Psoas muscle (tissue), 8 donors: Measurements from ENCODE around the gene LAIR2. TPM values are rescaled to one million over a fixed set of nuclear protein-coding genes. Genes with fewer than 3 reads are reported as not detected.
A peak's percentile ranks its signal among the peaks of the same experiment; 100 is the strongest.

ENCODE experiments used
- ATAC-seq, 4 donors: fragments of 200-7000 bp; cut with Tn5 transposase; one replicate each; pipeline ENCODE4 v1.9.1; 2020; ENCODE audit warnings: moderate library complexity in 3 of 4, mild to moderate bottlenecking in 2 of 4
- DNase-seq, 2 donors: peaks; one replicate each; pipeline ENCODE4 v3.0.0-alpha.2; 2020
- H3K27ac ChIP-seq: fragments of 200-600 bp; one replicate; pipeline ENCODE4 v1.8.0; 2022
- H3K27me3 ChIP-seq, 3 donors: fragments of 200-600 bp in 1 of 3; one replicate each; pipeline versions ENCODE4 v1.6.1 to v1.8.0; 2013 to 2022; ENCODE audit warnings: low read length in 2 of 3, mild to moderate bottlenecking in 2 of 3, moderate library complexity in 1 of 3; ENCODE audit not compliant: insufficient read depth in 3 of 3
- H3K36me3 ChIP-seq, 2 donors: fragments of 200-600 bp in 1 of 2; one replicate each; pipeline versions ENCODE4 v1.6.1 to v1.8.0; 2013 to 2022; ENCODE audit warnings: low read depth in 1 of 2, mild to moderate bottlenecking in 1 of 2, moderate library complexity in 1 of 2; ENCODE audit not compliant: insufficient read depth in 1 of 2
- H3K4me1 ChIP-seq: fragments of 200-600 bp; one replicate; pipeline ENCODE4 v1.8.0; 2022
- H3K4me3 ChIP-seq: fragments of 200-600 bp; one replicate; pipeline ENCODE4 v1.8.0; 2022; ENCODE audit warnings: mild to moderate bottlenecking
- H3K9me3 ChIP-seq: fragments of 200-600 bp; one replicate; pipeline ENCODE4 v1.8.0; 2022
- WGBS, 3 donors: extraction: QIAGEN DNeasy Blood & Tissue Kit; methylation state at CpG; one replicate each; pipeline versions ENCODE4 v1.1.6 to v1.1.7; 2013; 5-methylcytosine and 5-hydroxymethylcytosine counted together
- intact Hi-C, 2 donors: fragments of 100-400 bp; cut with DNase I; formaldehyde crosslinking; loops; one replicate each; pipeline versions ENCODE4 v1.11.0 to v1.14.2; 2022
- polyA plus RNA-seq, 3 donors: library from polyadenylated mRNA; stranded (reverse); fragments of 200-250 nt; gene quantifications; one replicate each; pipeline ENCODE4 v1.2.3, GENCODE V29; 2013
- total RNA-seq, 4 donors: library from RNA; stranded (reverse); fragmentation: NEBNext Ultra II Directional in 2 of 4; extraction: Animal tissue kit (Norgen Biotek cat#: 25700) in 2 of 4; gene quantifications; one replicate each; pipeline versions ENCODE4 v1.2.1 to v1.2.4, GENCODE V29; 2021 to 2023
- TF ChIP-seq, protein P1 (sequence below): fragments of 200-600 bp; IDR thresholded peaks from one replicate; pipeline ENCODE4 v1.8.0; 2022; ENCODE audit warnings: antibody characterized with exemption
- donor health status: healthy with polysubstance abuse.
- donor health status: DM: no; HTN: no; CAD: no; lungs with moderate emphysema.
- donor health status: Bipolar disorder and iron deficiency.
- donor health status: healthy.
- donor health status: DM: yes; HTN: yes; CAD: no.
- donor health status: DM: no; HTN: no; CAD: no.
- donor health status: DM: no; HTN: no; CAD: no.
- donor health status: DM: yes; HTN: yes; CAD: no.

LAIR2 gene
- total and polyA plus RNA-seq, 7 donors, result not detected

DNA sequence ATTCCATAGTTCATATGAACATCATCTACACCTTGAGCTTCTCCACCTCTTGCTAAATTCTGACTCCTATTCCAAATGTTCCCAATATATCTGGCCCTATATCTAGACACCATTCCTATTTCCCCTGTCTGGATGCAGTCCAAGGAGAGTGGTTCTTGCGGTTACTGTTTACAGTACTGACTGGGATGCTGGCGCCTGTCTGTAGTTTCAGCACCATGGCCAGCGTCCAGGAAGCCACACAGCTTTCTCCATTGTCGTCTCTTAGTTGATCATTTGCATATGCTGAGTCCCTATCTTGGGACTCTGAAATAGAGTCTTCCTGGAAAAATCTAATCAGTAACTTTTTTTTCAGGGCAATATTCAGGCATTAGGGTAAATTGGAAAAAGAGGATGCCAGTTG, 14.9 kb downstream of the LAIR2 start:
- 1% methylated on average over 4 of the region's 4 CpGs for WGBS, 3 donors
- no peaks in the 10 kb centered on the region for H3K9me3 ChIP-seq
- H3K27ac ChIP-seq, result no peak overlapping the region
- H3K27me3 ChIP-seq, result peaks cover 0 to 4% (median 0%) of the 10 kb centered on the region in 3 donors
- H3K36me3 ChIP-seq, result no peaks in the 10 kb centered on the region
- intact Hi-C loops, result no loop called here
- peak in 1 of 2 donors; percentile 35 for DNase-seq
- TF ChIP-seq, protein P1, sequence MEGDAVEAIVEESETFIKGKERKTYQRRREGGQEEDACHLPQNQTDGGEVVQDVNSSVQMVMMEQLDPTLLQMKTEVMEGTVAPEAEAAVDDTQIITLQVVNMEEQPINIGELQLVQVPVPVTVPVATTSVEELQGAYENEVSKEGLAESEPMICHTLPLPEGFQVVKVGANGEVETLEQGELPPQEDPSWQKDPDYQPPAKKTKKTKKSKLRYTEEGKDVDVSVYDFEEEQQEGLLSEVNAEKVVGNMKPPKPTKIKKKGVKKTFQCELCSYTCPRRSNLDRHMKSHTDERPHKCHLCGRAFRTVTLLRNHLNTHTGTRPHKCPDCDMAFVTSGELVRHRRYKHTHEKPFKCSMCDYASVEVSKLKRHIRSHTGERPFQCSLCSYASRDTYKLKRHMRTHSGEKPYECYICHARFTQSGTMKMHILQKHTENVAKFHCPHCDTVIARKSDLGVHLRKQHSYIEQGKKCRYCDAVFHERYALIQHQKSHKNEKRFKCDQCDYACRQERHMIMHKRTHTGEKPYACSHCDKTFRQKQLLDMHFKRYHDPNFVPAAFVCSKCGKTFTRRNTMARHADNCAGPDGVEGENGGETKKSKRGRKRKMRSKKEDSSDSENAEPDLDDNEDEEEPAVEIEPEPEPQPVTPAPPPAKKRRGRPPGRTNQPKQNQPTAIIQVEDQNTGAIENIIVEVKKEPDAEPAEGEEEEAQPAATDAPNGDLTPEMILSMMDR, result no peak
- ATAC-seq, result no peak
- H3K4me3 ChIP-seq, result no peak overlapping the region
- H3K4me1 ChIP-seq, result no peaks in the 10 kb centered on the region

DNA sequence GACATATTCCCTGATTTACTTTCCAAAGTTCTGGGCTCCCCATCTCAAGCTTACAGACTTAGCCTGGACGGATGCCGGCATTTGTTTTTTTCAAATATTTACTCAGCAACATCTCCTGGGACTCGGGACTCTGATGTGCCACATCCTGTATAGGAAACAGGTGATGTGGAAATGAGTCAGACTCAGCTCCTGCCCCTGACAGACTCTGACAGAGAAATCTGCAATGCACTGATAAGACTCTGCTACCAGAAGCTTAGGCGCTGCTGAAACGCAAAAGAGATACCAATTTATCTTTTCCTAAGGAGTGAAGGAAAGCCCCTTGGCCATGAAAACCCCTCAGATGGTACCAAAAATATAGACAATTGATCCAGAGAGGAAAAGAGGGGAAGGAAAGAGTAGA, 16.2 kb downstream of the LAIR2 start:
- Histone ChIP-seq H3K9me3 (no peaks in the 10 kb centered on the region), H3K36me3 (no peaks in the 10 kb centered on the region), H3K27ac (no peak overlapping the region), H3K27me3 (peaks cover 0 to 4% (median 2%) of the 10 kb centered on the region in 3 donors), H3K4me1 (no peaks in the 10 kb centered on the region), H3K4me3 (no peak overlapping the region)
- TF ChIP-seq, protein P1, result no peak
- no peak for ATAC-seq
- no peak for DNase-seq
- intact Hi-C loops, result no loop called here
- WGBS, 3 donors, result 61 to 72% (median 65%) methylated on average over 5 of the region's 5 CpGs

DNA sequence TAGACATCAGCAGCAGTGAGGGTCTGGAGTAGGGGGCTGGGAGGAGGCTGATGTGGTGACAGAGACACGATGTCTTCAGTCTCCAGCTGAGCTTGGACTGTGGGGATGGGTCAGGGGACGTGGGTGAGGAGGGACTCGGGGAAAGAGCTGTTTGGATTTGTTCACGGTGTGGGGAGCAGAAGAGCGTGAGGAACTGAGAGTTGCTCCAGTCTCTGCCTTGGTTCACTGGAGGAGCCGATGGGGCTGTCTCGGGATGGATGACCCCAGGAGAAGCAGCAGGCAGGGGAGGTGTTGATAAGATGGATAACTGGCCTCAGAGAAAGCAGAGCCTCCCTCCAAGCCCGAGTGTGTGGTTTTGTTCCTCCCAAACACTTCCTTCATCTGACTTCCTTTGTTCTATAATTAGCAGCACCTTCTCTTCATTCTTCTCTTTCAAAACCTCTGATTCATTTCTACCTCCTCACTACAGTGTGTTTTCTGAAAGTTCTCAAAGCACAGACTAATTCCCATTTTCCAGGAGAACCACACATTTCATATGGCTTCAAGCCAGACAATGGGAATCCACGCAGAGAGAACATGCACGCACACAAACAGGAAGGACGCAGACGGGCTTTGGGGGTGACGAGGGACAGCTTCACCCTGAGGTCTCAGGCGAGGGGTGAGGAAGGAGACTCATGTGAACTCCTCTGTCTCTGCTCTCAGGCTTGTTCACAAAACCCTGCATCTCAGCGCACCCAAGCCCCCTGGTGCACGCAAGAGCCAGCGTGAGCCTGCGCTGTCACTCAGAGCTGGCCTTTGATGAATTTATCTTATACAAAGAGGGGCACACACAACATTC, 18.6 kb downstream of the LAIR2 start:
- Histone ChIP-seq H3K4me1 (no peaks in the 10 kb centered on the region), H3K27me3 (peaks cover 0 to 4% (median 4%) of the 10 kb centered on the region in 3 donors), H3K9me3 (no peaks in the 10 kb centered on the region), H3K27ac (no peak overlapping the region), H3K4me3 (no peak overlapping the region), H3K36me3 (no peaks in the 10 kb centered on the region)
- DNase-seq (no peak), ATAC-seq (no peak)
- 56 to 59% (median 58%) methylated on average over 18 of the region's 18 CpGs for WGBS, 3 donors
- TF ChIP-seq, protein P1, result no peak
- intact Hi-C loops, result no loop called here

DNA sequence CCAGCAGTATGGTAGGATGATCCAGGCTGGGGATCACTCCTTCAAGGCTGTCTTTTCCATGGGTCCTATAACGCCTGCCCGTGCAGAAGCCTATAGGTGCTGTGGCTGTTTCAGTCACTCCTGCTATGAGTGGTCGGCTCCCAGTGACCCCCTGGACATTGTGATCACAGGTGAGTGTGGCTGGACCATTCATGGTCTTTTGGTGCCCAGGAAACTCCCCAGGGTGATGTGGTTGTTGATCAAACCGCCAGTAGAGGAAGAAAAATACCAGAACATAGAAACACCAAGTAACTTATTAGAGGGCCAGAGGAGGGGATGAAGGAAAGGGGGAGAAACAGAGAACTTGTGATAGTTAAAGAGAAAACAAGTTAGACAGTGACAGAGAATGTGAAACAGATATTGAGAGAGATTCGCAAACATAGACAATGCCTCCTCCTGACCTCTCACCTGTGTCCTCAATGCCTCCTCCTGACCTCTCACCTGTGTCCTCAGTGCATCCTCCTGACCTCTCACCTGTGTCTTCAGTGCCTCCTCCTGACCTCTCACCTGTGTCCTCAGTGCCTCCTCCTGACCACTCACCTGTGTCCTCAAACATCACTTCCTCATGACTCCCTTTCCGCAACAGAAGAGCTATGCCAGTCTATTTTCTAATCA, 19.4 kb downstream of the LAIR2 start:
- no peaks in the 10 kb centered on the region for H3K36me3 ChIP-seq
- no peak overlapping the region for H3K4me3 ChIP-seq
- intact Hi-C loops, result no loop called here
- DNase-seq (no peak), ATAC-seq (no peak)
- peaks cover 0 to 4% (median 4%) of the 10 kb centered on the region in 3 donors for H3K27me3 ChIP-seq
- H3K9me3 ChIP-seq, result no peaks in the 10 kb centered on the region
- TF ChIP-seq, protein P1, result no peak
- no peak overlapping the region for H3K27ac ChIP-seq
- H3K4me1 ChIP-seq, result no peaks in the 10 kb centered on the region
- WGBS, 3 donors, result 71 to 84% (median 78%) methylated on average over 6 of the region's 6 CpGs
